Sigmoid colon (tissue), 7 donors: ENCODE data around the gene PMM1. TPM values are rescaled to one million over a fixed set of nuclear protein-coding genes. Genes with fewer than 3 reads are reported as not detected.

ENCODE experiments used
- DNase-seq: peaks from one replicate; pipeline ENCODE4 v3.0.0-alpha.2; 2019
- H3K27ac ChIP-seq, 4 donors: fragments of 200-600 bp; sonication (generic); one replicate each; pipeline ENCODE4 v1.5.1; 2016 to 2019; ENCODE audit warnings: mild to moderate bottlenecking in 1 of 4
- H3K27me3 ChIP-seq, 3 donors: fragments of 200-600 bp; sonication (generic); one replicate each; pipeline ENCODE4 v1.5.1; 2019; ENCODE audit warnings: mild to moderate bottlenecking in 1 of 3
- H3K36me3 ChIP-seq, 4 donors: fragments of 200-600 bp; sonication (generic); one replicate each; pipeline ENCODE4 v1.5.1; 2016 to 2019
- H3K4me1 ChIP-seq, 4 donors: fragments of 200-600 bp; sonication (generic); one replicate each; pipeline ENCODE4 v1.5.1; 2017 to 2019
- H3K4me3 ChIP-seq, 4 donors: fragments of 200-600 bp; sonication (generic); one replicate each; pipeline ENCODE4 v1.5.1; 2017 to 2019; ENCODE audit warnings: mild to moderate bottlenecking in 2 of 4, moderate library complexity in 1 of 4
- H3K9me3 ChIP-seq, 4 donors: fragments of 200-600 bp in 3 of 4; sonication (generic) in 3 of 4; one replicate each; pipeline versions ENCODE4 v1.5.1 to v1.6.1; 2013 to 2019
- CTCF ChIP-seq, 4 experiments: fragments of 450-650 bp in 3 of 4; fragments of 200-600 bp in 1 of 4; IDR thresholded peaks; one replicate each; pipeline ENCODE4 v1.5.1; 2016 to 2019; ENCODE audit warnings: antibody characterized with exemption in 4 of 4, mild to moderate bottlenecking in 3 of 4, moderate library complexity in 2 of 4
- EP300 ChIP-seq, 4 donors: sonication (generic); formaldehyde crosslinking; IDR thresholded peaks; one replicate each; pipeline ENCODE4 v1.6.1; 2017; ENCODE audit warnings: antibody characterized with exemption in 4 of 4
- POLR2A ChIP-seq, 2 donors: fragments of 450-650 bp; IDR thresholded peaks; one replicate each; pipeline ENCODE4 v1.6.1; 2016; ENCODE audit warnings: antibody characterized with exemption in 2 of 2, mild to moderate bottlenecking in 2 of 2, moderate library complexity in 2 of 2
- POLR2AphosphoS5 ChIP-seq, 4 donors: sonication (generic); formaldehyde crosslinking; IDR thresholded peaks; one replicate each; pipeline ENCODE4 v1.6.1; 2017; ENCODE audit warnings: antibody characterized with exemption in 4 of 4
- WGBS, 2 donors: extraction: QIAGEN DNeasy Blood & Tissue Kit; methylation state at CpG; one replicate each; pipeline ENCODE4 v1.1.7; 2013; 5-methylcytosine and 5-hydroxymethylcytosine counted together
- intact Hi-C: fragments of 100-400 bp; cut with DNase I; formaldehyde crosslinking; loops from one replicate; pipeline ENCODE4 v1.15.1; 2023
- polyA plus RNA-seq, 3 donors: library from polyadenylated mRNA; stranded (reverse); fragments of 200-250 nt; gene quantifications; one replicate each; pipeline ENCODE4 v1.2.3, GENCODE V29; 2013
- total RNA-seq, 4 donors: library from RNA; depleted of rRNA; stranded (reverse); fragments of >200 nt; gene quantifications; one replicate each; pipeline ENCODE4 v1.1.0, GENCODE V29; 2016
- donor health status: healthy with polysubstance abuse.
- donor health status: Bipolar disorder and iron deficiency.
- donor health status: healthy.

Gene PMM1
- total and polyA plus RNA-seq, 7 donors: 35.0 to 102 (median 52.4) TPM

GRCh38 chr22:41603873-41604332 lies 14.3 kb upstream of the PMM1 start:
- intact Hi-C loops: no loop called here
- H3K36me3 ChIP-seq: peaks cover 3 to 75% (median 23%) of the 10 kb centered on the region in 4 donors
- TF ChIP-seq POLR2AphosphoS5 (IDR thresholded peaks at IDR 0.05) (no peak), EP300 (IDR thresholded peaks at IDR 0.05) (no peak), CTCF (IDR thresholded peaks at IDR 0.05) (no peak), POLR2A (IDR thresholded peaks at IDR 0.05) (no peak)
- WGBS, 2 donors: 56 to 90% methylated on average over 4 of the region's 4 CpGs
- no peak for DNase-seq
- no peaks in the 10 kb centered on the region for H3K4me1 ChIP-seq
- H3K27me3 ChIP-seq: no peaks in the 10 kb centered on the region
- no peaks in the 10 kb centered on the region for H3K9me3 ChIP-seq
- no peak overlapping the region for H3K4me3 ChIP-seq
- no peak overlapping the region for H3K27ac ChIP-seq

GRCh38 chr22:41600976-41601375 lies 11.3 kb upstream of the PMM1 start:
- Histone ChIP-seq H3K4me3 (no peak overlapping the region), H3K36me3 (peaks cover 3 to 58% (median 18%) of the 10 kb centered on the region in 4 donors), H3K4me1 (no peaks in the 10 kb centered on the region), H3K9me3 (no peaks in the 10 kb centered on the region), H3K27me3 (no peaks in the 10 kb centered on the region), H3K27ac (no peak overlapping the region)
- intact Hi-C loops: no loop called here
- 93 to 94% methylated on average over 8 of the region's 8 CpGs for WGBS, 2 donors
- TF ChIP-seq POLR2A (IDR thresholded peaks at IDR 0.05) (no peak), CTCF (IDR thresholded peaks at IDR 0.05) (no peak), POLR2AphosphoS5 (IDR thresholded peaks at IDR 0.05) (no peak), EP300 (IDR thresholded peaks at IDR 0.05) (no peak)
- no peak for DNase-seq

- H3K27ac ChIP-seq: no peak overlapping the region
- peaks cover 0 to 41% (median 15%) of the 10 kb centered on the region in 4 donors for H3K36me3 ChIP-seq
- H3K9me3 ChIP-seq: no peaks in the 10 kb centered on the region
- WGBS, 2 donors: 87 to 90% methylated on average over 8 of the region's 8 CpGs
- H3K4me1 ChIP-seq: no peaks in the 10 kb centered on the region
- intact Hi-C loops: loop anchor here (10.0 kb wide), 1 partner anchor 194 kb away; no protein-coding TSS in a partner anchor
- TF ChIP-seq CTCF (IDR thresholded peaks at IDR 0.05): no peak
- no peak for TF ChIP-seq POLR2A (IDR thresholded peaks at IDR 0.05)
- no peak for TF ChIP-seq EP300 (IDR thresholded peaks at IDR 0.05)
- no peak for TF ChIP-seq POLR2AphosphoS5 (IDR thresholded peaks at IDR 0.05)
- no peak overlapping the region for H3K4me3 ChIP-seq
- no peaks in the 10 kb centered on the region for H3K27me3 ChIP-seq
- no peak for DNase-seq
Measured at GRCh38 chr22:41598891-41599635, 9.4 kb upstream of the PMM1 start.

- Histone ChIP-seq H3K9me3 (no peaks in the 10 kb centered on the region), H3K27me3 (no peaks in the 10 kb centered on the region), H3K27ac (no peak overlapping the region), H3K4me1 (no peaks in the 10 kb centered on the region), H3K4me3 (no peak overlapping the region), H3K36me3 (peaks cover 0 to 31% (median 14%) of the 10 kb centered on the region in 4 donors)
- 90 to 91% methylated on average over 5 of the region's 5 CpGs for WGBS, 2 donors
- no peak for DNase-seq
- TF ChIP-seq POLR2A (IDR thresholded peaks at IDR 0.05) (no peak), EP300 (IDR thresholded peaks at IDR 0.05) (no peak), POLR2AphosphoS5 (IDR thresholded peaks at IDR 0.05) (no peak), CTCF (IDR thresholded peaks at IDR 0.05) (no peak)
- intact Hi-C loops: loop anchor here (10.0 kb wide), 1 partner anchor 193 kb away; no protein-coding TSS in a partner anchor
Measured at GRCh38 chr22:41598081-41598480, 8.4 kb upstream of the PMM1 start.
